LNCAP (cell line): Measurements from ENCODE around the gene PTP4A2.

Experiments used
- TF ChIP-seq, protein P1 (sequence below): fragments of 450-650 bp; IDR thresholded peaks from 2 replicates; pipeline ENCODE4 v1.5.1; 2017; ENCODE audit warnings: mild to moderate bottlenecking

PTP4A2 gene

GRCh38 chr1:31897526-31898100, 40.6 kb downstream of the PTP4A2 start:
- TF ChIP-seq, protein P1, sequence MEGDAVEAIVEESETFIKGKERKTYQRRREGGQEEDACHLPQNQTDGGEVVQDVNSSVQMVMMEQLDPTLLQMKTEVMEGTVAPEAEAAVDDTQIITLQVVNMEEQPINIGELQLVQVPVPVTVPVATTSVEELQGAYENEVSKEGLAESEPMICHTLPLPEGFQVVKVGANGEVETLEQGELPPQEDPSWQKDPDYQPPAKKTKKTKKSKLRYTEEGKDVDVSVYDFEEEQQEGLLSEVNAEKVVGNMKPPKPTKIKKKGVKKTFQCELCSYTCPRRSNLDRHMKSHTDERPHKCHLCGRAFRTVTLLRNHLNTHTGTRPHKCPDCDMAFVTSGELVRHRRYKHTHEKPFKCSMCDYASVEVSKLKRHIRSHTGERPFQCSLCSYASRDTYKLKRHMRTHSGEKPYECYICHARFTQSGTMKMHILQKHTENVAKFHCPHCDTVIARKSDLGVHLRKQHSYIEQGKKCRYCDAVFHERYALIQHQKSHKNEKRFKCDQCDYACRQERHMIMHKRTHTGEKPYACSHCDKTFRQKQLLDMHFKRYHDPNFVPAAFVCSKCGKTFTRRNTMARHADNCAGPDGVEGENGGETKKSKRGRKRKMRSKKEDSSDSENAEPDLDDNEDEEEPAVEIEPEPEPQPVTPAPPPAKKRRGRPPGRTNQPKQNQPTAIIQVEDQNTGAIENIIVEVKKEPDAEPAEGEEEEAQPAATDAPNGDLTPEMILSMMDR, result no peak

DNA sequence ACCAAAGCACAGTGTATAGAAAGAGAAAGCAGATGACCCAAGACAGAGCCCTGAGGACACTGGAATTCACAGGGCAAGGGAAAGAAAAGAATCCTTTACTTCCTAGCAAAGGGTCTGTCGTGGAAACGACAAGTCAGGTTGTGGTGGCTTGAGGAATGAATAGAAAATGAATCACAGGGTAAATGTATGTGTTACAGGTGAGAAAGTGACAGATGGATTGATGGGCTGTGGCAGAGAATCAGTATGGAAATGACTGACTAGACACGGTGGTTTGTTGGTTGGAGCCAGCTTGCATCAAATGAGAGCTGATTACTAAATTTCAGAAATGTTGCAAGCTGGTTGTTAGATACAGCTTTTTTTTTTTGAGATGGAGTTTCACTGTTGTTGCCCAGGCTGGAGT, 46.9 kb downstream of the PTP4A2 start:
- TF ChIP-seq, protein P1, result no peak

- TF ChIP-seq, protein P1, result no peak
Measured at GRCh38 chr1:31888291-31888690, 49.9 kb downstream of the PTP4A2 start.

DNA sequence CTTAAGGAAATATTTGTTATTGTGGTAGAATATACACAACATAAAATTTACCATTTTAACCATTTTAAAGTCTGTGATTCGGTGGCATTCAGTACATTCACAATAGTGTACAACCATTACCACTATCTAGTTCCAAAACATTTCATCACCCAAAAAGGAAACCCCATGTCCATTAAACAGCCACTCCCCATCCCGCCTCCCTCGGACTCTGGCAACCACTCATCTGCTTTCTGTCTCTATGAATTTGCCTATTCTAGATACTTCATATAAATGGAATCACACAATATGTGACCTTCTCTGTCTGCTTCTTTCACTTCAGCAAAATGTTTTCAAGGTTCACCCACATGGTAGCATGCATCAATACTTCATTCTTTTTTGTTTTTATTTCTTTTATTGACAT, 51.3 kb downstream of the PTP4A2 start:
- TF ChIP-seq, protein P1, result no peak

DNA sequence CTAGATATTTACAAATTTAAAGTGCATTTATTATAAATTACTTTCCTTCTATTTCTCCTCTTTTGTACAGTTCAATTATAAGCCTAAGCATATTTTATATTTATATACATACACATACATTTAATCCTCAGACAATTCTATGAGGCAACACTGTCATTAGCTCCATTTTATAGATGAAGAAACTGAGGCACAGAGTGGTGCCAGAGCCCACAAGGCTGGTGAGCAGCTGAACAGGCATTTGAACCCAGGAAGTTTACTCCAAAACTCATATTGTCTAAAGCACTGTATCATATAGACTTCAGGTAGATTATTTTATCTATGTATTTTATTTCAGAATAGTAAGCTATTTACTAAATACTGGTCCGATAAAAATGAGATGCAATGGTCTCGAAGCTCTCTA, 52.3 kb downstream of the PTP4A2 start:
- TF ChIP-seq, protein P1, result no peak

DNA sequence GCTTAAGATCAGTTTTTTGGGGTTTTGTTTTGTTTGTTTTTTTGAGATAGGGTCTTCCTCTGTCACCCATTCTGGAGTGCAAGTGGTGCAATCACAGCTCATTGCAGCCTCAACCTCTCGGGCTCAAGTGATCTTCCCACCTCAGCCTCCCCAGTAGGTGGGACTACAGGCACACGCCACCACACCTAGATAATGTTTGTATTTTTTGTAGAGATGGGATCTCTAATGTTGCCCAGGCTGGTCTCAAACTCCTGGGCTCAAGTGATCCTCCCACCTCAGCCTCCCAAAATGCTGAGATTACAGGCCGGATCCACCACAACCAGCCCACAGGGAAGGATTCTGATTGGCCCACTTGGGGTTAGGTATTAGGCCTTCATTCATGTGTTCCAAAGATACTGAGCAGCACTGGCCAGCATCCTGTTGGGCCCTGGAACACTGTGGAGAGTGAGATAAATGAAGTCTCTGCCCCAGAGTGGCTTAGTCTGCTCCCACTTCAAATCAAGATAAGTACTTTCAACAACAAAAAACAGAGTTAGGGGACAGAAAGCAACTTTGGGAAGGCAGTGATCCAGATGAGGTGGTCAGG, 54.7 kb downstream of the PTP4A2 start:
- TF ChIP-seq, protein P1, result no peak

DNA sequence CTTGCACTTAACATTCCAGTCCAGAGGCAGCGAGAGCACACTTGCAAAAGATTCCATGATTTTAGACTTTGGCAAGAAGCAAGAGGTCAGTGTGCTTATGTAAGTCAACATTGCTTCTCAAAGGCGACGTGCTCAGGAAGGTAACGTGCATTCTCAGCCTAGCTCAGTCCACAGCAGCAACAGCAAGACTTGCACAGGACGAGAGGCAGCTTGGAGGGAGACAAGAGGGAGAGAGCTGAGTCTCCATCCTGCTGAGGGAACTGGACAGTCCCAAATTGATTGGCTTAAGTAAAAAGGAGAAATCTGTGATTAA, 56.5 kb downstream of the PTP4A2 start:
- TF ChIP-seq, protein P1, result no peak
